ENCODE measurements around the gene LRRC59.

- TF ChIP-seq CTCF (IDR thresholded peaks at IDR 0.05; ENCODE audit: low read depth, low read length) = no peak
- TF ChIP-seq EZH2phosphoT487 (IDR thresholded peaks at IDR 0.05; ENCODE audit: low read depth) = no peak
These were observed 41.7 kb upstream of the LRRC59 start for GRCh38 chr17:50439008-50439407.

All from OCI-LY3 (cell line).